GM18499 (cell line): ENCODE data around the gene ADAMTS4.
A peak's percentile ranks its signal among the peaks of the same experiment; 100 is the strongest.

Experiments
- ATAC-seq: cut with Tn5 transposase; IDR thresholded peaks from one replicate; pipeline ENCODE4 v1.9.1; 2021; ENCODE audit warnings: moderate number of reproducible peaks; ENCODE audit not compliant: insufficient read depth, unreplicated experiment

The ADAMTS4 gene

DNA sequence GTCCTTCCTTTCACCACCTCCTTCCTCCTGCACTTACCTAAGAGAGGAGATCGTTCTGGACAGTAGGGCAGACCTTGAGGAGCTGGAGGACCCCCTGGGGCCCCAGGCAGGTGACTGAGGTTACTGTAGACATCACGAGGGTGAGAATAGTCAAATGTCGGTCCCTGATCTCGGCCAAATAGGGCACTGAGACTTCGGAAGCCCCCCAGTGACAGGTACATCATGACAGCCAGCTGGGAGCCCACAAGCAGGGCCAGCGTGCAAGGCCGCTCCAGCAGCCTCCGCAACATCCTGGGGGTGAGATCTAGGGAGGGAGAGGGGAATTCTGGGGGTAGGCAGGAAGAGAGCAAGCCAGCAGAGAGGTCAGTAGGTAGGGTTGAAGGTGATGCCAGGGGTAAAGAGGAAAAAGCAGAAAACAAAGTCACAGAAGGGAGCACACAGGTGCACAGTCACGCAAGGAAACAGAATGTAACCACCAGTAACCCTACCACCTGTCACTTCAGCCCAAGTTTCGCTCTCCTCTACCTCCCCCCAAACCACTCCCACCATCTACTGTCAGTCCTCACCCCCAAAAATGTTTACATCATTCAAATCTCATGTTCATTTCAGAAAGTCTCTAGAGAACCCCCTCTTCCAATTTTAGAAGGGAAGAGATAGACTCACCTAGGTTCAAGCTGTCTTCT lies 22.9 kb downstream of the ADAMTS4 start:
- ATAC-seq = no peak

GRCh38 chr1:161174911-161175310 lies 23.9 kb downstream of the ADAMTS4 start:
- ATAC-seq = no peak

- no peak for ATAC-seq
Observed at GRCh38 chr1:161173711-161174110, 25.1 kb downstream of the ADAMTS4 start.

GRCh38 chr1:161172776-161173376 lies 26.0 kb downstream of the ADAMTS4 start:
- no peak for ATAC-seq

GRCh38 chr1:161172349-161172748 lies 26.5 kb downstream of the ADAMTS4 start:
- no peak for ATAC-seq

- ATAC-seq = no peak
Observed at GRCh38 chr1:161171696-161172095, 27.2 kb downstream of the ADAMTS4 start.

GRCh38 chr1:161171191-161171590 lies 27.7 kb downstream of the ADAMTS4 start:
- ATAC-seq = no peak

DNA sequence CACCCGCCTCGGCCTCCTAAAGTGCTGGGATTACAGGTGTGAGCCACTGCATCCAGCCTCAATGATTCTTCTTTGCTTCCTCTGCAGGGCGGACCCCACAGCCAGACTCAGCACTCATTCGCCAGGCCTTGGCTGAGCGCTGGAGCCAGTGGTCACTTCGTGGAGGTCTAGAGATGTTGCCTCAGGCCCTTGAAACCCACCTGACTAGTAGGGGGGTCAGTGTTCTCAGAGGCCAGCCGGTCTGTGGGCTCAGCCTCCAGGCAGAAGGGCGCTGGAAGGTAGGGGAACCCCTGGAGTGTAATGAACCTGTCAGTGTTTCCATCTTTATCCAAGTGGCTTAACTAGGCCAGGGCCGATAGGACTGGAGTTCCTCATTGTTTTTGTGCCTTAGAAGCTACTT lies 29.9 kb downstream of the ADAMTS4 start:
- ATAC-seq = no peak

DNA sequence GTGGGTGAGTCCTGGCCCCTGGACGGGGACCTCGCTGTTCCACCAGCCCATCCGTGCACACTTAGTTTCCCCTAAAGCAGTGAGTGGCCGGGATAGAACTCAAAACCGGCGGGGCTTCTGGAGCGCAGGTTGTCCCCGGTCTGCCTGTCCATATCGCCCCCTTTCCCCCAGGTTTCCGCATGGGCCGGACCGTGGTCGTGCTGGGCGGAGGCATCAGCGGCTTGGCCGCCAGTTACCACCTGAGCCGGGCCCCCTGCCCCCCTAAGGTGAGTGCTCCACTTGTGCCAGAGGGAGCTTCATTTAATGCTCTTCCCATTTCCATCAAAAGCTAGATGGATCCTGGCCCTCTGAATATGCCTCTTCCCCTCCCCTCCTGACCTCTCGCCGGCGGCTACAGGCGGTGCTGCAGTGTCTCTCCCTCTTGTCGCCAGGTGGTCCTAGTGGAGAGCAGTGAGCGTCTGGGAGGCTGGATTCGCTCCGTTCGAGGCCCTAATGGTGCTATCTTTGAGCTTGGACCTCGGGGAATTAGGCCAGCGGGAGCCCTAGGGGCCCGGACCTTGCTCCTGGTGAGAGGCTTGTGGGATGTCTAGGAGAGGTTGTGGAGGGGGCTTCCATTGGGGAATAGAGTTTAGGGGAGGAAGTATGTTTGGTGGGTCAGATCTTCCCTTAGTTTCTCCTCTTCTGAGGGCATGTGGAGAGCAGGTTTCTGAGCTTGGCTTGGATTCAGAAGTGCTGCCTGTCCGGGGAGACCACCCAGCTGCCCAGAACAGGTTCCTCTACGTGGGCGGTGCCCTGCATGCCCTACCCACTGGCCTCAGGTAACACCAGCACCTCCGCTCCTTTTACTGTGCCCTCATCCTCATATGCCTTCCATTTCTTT lies 31.9 kb downstream of the ADAMTS4 start:
- ATAC-seq = no peak

GRCh38 chr1:161165742-161166668 lies 32.8 kb downstream of the ADAMTS4 start, which contains the start of gene PPOX:
Gene PPOX (plus strand): TSS chr1:161166426. CDS start chr1:161166848, 422 bp downstream.
- ATAC-seq = peak; percentile 86

DNA sequence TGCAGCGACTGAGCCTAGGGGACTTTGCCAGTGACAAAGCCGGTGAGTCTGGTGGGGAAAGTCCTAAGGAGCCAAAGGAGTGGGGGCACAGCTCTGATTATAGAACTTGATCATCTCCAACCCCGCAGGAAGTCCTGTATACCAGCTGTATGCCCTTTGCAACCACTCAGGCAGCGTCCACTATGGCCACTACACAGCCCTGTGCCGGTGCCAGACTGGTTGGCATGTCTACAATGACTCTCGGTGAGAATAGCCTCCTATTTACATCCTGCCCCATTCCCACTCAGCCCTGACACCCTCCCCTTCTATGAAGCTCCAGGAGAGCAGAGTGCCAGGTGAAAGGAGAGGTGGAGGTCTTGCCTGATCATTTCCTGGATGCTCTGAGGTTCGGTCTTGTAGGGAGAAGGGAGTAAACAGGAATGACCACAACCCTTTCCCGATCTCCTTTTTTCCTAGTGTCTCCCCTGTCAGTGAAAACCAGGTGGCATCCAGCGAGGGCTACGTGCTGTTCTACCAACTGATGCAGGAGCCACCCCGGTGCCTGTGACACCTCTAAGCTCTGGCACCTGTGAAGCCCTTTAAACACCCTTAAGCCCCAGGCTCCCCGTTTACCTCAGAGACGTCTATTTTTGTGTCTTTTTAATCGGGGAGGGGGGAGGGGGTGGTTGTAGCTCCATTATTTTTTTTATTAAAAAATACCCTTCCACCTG lies 33.8 kb downstream of the ADAMTS4 start:
- ATAC-seq = no peak

- no peak for ATAC-seq
Observed at GRCh38 chr1:161163793-161164192, 35.1 kb downstream of the ADAMTS4 start.

DNA sequence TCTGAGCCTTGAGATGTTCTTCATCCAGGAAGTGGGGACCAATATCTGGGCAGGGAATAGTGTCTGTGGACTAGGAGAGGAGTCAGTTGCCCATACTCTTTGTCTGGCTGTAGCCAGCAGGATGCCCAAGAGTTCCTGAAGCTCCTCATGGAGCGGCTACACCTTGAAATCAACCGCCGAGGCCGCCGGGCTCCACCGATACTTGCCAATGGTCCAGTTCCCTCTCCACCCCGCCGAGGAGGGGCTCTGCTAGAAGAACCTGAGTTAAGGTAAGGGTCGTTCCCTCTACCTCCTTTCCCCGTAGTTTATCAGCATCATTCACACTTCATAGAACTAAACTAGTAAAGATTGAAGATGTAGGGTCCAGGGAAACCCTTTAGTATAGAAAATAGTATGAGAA lies 36.0 kb downstream of the ADAMTS4 start:
- ATAC-seq = no peak

DNA sequence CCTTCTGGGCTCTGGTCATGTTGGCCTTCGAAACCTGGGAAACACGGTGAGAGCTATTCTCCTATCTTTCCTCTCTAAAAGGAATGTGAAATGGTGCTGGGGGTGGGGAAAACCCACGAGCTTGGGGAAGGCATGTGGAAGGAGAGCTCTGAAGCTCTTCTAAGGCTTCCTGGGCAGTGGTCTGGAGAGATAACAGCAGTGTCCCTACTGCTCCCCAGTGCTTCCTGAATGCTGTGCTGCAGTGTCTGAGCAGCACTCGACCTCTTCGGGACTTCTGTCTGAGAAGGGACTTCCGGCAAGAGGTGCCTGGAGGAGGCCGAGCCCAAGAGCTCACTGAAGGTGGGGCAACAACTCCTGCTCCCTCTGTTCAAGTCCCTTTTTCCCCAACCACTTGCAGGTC lies 36.8 kb downstream of the ADAMTS4 start:
- no peak for ATAC-seq

- no peak for ATAC-seq
Observed at GRCh38 chr1:161161652-161162051, 37.2 kb downstream of the ADAMTS4 start.

DNA sequence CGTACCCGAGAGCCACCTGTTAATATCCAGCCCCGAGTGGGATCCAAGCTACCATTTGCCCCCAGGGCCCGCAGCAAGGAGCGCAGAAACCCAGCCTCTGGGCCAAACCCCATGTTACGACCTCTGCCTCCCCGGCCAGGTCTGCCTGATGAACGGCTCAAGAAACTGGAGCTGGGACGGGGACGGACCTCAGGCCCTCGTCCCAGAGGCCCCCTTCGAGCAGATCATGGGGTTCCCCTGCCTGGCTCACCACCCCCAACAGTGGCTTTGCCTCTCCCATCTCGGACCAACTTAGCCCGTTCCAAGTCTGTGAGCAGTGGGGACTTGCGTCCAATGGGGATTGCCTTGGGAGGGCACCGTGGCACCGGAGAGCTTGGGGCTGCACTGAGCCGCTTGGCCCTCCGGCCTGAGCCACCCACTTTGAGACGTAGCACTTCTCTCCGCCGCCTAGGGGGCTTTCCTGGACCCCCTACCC lies 38.1 kb downstream of the ADAMTS4 start:
- ATAC-seq = no peak

- ATAC-seq = no peak
Observed at GRCh38 chr1:161159913-161160243, 39.0 kb downstream of the ADAMTS4 start.

DNA sequence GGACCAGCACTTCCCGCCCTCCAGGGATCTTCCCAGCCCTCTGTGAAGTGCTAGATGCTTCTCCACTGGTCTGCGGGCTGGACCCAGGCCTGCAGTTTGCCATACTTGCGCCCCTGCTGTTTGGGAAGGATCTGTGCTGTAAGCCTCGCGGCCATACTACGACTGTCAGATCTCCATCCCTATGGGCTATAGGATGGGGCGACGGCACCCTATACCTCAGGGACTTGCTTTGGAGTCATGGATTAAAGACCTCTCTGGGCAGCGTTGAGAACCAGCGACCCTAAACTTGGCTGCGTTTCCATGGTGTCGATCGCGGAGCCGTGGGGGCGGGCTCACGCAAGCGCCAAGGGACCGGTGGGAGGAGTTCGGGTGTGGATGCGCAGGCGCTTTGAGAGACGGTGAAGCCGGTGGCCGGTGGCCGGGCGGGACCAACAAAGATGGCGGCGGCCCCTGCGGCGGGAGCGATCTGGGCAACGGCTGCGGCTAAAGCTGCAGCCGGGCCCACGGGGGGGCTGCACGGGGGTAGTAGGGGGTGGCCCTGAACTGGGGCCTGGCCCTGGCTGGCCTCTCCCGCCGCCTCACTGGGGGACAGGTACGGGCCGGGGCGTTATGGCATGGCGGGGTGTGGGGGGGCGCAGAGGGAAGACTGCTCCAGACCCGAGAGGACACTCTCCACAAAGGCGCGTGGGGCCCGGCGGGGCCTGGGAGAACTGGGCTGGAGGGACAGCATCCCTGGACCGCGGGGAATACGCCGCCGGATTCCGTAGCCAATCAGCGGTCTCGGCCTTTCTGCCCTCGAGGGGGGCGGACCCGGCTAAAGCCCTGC lies 39.6 kb downstream of the ADAMTS4 start, which contains the start of gene USP21:
Gene USP21, plus strand, starts transcription at position 414 of the 826 bp plus-strand sequence. CDS start 1,141 bp downstream, outside the sequence.
- ATAC-seq = peak; percentile 54
